Activated naive CD4-positive, alpha-beta T cell treated with anti-CD3 and anti-CD28 coated beads, Interleukin-2, amount 50 U/mL, for 24 hours (primary cell): ENCODE measurements around the gene SMG7.

Source experiments
- H3K27ac Mint-ChIP-seq: one replicate; pipeline ENCODE4 v1.8.0; 2021; ENCODE audit warnings: mild to moderate bottlenecking, mixed read lengths
- H3K27me3 Mint-ChIP-seq: one replicate; pipeline ENCODE4 v1.8.0; 2021; ENCODE audit warnings: mixed read lengths
- H3K36me3 Mint-ChIP-seq: one replicate; pipeline ENCODE4 v1.8.0; 2021; ENCODE audit warnings: mixed read lengths
- H3K4me1 Mint-ChIP-seq: one replicate; pipeline ENCODE4 v1.8.0; 2021; ENCODE audit warnings: mixed read lengths
- H3K4me3 Mint-ChIP-seq: one replicate; pipeline ENCODE4 v1.8.0; 2021; ENCODE audit warnings: mild to moderate bottlenecking, mixed read lengths
- H3K9me3 Mint-ChIP-seq: one replicate; pipeline ENCODE4 v1.8.0; 2021; ENCODE audit warnings: mixed read lengths

The SMG7 gene

GRCh38 chr1:183520379-183520778 lies 48.1 kb downstream of the SMG7 start:
- H3K27ac Mint-ChIP-seq, result no peak overlapping the region
- H3K36me3 Mint-ChIP-seq, result peaks cover 24% of the 10 kb centered on the region

DNA sequence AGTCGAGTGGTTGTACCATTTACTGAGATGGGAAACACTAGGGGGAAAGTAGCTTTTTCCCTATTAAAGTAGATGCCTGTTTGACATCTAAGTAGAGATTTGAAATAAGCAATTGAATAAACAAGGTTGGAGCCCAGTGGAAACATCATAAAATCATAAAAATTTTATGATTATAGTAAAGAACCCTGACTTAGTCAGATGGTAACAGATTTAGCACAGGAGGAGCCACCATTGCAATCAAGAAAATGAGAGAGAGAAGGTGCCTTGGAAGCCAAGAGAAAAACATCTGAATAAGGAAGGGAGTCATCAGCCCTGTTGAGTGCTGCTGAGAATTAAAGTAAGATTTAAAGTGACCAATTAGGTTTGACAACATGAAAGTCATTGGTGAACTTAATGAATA lies 49.8 kb downstream of the SMG7 start:
- Mint-ChIP-seq H3K27ac (peak overlapping the region; percentile 51), H3K4me1 (peaks cover 4% of the 10 kb centered on the region), H3K27me3 (no peaks in the 10 kb centered on the region), H3K4me3 (no peak overlapping the region), H3K36me3 (peaks cover 23% of the 10 kb centered on the region), H3K9me3 (no peaks in the 10 kb centered on the region)

More at GRCh38 chr1:183520379-183520778, 48.1 kb downstream of the SMG7 start:
- Mint-ChIP-seq H3K27me3 (no peaks in the 10 kb centered on the region), H3K9me3 (no peaks in the 10 kb centered on the region), H3K4me1 (peaks cover 7% of the 10 kb centered on the region), H3K4me3 (no peak overlapping the region)

DNA sequence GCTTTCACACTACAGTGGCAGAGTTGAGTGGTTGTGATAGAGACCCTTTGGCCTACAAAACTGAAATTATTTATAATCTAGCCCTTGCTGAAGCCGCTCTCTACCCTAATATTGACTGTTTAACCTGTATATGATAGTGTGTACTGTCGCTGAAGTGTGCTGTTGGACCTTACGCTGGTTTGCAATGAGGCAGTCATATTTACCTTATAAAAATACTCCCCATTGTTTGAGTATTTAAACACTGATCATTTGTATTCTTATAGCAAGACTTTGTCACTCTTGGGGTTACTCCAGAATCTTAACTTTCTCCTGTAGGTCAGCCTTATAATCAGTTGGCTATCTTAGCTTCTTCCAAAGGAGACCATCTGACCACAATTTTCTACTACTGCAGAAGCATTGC lies 56.3 kb downstream of the SMG7 start:
- Mint-ChIP-seq H3K27ac (no peak overlapping the region), H3K27me3 (no peaks in the 10 kb centered on the region), H3K4me1 (peaks cover 4% of the 10 kb centered on the region), H3K36me3 (peaks cover 12% of the 10 kb centered on the region), H3K9me3 (no peaks in the 10 kb centered on the region), H3K4me3 (no peak overlapping the region)

DNA sequence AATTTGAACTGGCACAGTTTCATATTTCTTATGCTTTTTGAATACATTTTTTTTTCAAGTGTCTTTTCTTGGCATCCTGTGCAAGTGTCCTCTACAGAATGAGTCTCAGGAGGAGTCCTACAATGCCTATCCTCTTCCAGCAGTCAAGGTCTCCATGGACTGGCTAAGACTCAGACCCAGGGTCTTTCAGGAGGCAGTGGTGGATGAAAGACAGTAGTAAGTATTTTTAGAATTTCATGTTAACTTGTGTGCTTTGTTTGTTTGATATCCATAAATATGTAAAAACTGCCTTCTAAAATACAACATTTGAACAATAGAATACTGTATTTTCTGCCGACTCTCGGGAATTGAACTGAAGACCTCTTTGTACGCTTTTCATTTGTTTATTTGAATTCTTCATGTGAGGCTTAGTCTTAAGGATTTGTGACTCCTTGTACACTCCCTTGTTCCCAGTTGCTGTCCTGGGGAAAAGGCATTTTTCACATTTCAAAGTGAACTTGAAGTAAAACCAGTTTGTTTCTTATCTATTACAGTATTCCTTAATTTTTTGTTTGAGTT lies 61.4 kb downstream of the SMG7 start:
- Mint-ChIP-seq H3K36me3 (peaks cover 19% of the 10 kb centered on the region), H3K27me3 (no peaks in the 10 kb centered on the region), H3K4me3 (no peak overlapping the region), H3K4me1 (peaks cover 4% of the 10 kb centered on the region), H3K9me3 (no peaks in the 10 kb centered on the region), H3K27ac (no peak overlapping the region)

- Mint-ChIP-seq H3K27me3 (no peaks in the 10 kb centered on the region), H3K4me3 (no peak overlapping the region), H3K27ac (no peak overlapping the region), H3K9me3 (no peaks in the 10 kb centered on the region), H3K36me3 (peaks cover 30% of the 10 kb centered on the region), H3K4me1 (peaks cover 5% of the 10 kb centered on the region)
Observed at GRCh38 chr1:183537405-183537804, 65.1 kb downstream of the SMG7 start.

- Mint-ChIP-seq H3K36me3 (peaks cover 23% of the 10 kb centered on the region), H3K4me1 (peaks cover 11% of the 10 kb centered on the region), H3K9me3 (no peaks in the 10 kb centered on the region), H3K27ac (no peak overlapping the region), H3K4me3 (no peak overlapping the region), H3K27me3 (no peaks in the 10 kb centered on the region)
Observed at GRCh38 chr1:183543619-183544204, 71.4 kb downstream of the SMG7 start.

DNA sequence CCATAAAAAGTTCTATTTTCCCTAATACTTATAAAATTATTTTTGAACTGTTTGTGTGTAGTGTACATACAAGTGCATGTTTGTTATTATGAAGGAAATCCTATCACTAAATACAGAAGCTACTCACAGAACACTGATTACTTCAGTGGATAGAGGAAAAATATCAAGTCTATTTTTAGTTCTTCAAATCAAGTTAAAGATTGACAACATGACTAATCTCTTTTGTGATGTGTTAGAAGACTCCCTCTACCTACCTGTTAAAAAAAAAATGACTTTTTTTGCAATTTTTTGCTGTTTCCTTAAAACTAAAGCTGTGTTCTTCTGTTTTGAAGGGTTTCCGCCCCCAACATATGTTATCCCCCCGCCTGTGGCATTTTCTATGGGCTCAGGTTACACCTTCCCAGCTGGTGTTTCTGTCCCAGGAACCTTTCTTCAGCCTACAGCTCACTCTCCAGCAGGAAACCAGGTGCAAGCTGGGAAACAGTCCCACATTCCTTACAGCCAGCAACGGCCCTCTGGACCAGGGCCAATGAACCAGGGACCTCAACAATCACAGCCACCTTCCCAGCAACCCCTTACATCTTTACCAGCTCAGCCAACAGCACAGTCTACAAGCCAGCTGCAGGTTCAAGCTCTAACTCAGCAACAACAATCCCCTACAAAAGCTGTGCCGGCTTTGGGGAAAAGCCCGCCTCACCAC lies 72.4 kb downstream of the SMG7 start:
- Mint-ChIP-seq H3K27me3 (no peaks in the 10 kb centered on the region), H3K27ac (no peak overlapping the region), H3K4me3 (no peak overlapping the region), H3K9me3 (no peaks in the 10 kb centered on the region), H3K4me1 (peaks cover 11% of the 10 kb centered on the region), H3K36me3 (peaks cover 16% of the 10 kb centered on the region)

- H3K27me3 Mint-ChIP-seq, result no peaks in the 10 kb centered on the region
Observed at GRCh38 chr1:183546427-183546826, 74.1 kb downstream of the SMG7 start.

GRCh38 chr1:183548116-183548515 lies 75.8 kb downstream of the SMG7 start:
- Mint-ChIP-seq H3K9me3 (no peaks in the 10 kb centered on the region), H3K36me3 (peaks cover 14% of the 10 kb centered on the region), H3K27me3 (no peaks in the 10 kb centered on the region), H3K4me3 (no peak overlapping the region), H3K4me1 (peaks cover 4% of the 10 kb centered on the region), H3K27ac (no peak overlapping the region)

More at GRCh38 chr1:183546427-183546826, 74.1 kb downstream of the SMG7 start:
- Mint-ChIP-seq H3K4me1 (peaks cover 11% of the 10 kb centered on the region), H3K27ac (peak overlapping the region; percentile 2), H3K4me3 (no peak overlapping the region), H3K36me3 (peaks cover 18% of the 10 kb centered on the region), H3K9me3 (no peaks in the 10 kb centered on the region)

DNA sequence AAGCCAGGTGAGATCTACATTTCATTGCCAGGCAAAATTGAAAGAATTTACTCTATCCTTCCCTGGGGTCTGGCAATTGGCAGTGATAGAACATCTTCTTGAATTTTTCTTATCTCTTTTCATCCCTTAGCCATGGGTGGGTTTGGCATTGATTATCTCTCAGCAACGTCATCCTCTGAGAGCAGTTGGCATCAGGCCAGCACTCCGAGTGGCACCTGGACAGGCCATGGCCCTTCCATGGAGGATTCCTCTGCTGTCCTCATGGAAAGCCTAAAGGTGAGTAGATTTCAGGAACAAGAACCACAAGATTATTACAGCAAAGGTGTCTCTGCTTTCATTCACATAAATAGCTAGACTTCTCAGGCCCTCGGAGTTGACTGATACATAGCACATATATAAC lies 78.6 kb downstream of the SMG7 start:
- no peaks in the 10 kb centered on the region for H3K27me3 Mint-ChIP-seq
- H3K4me3 Mint-ChIP-seq, result no peak overlapping the region
- peak overlapping the region; percentile 31 for H3K27ac Mint-ChIP-seq
- H3K9me3 Mint-ChIP-seq, result no peaks in the 10 kb centered on the region
- H3K36me3 Mint-ChIP-seq, result peaks cover 16% of the 10 kb centered on the region
- H3K4me1 Mint-ChIP-seq, result no peaks in the 10 kb centered on the region

- Mint-ChIP-seq H3K4me3 (no peak overlapping the region), H3K9me3 (no peaks in the 10 kb centered on the region), H3K4me1 (no peaks in the 10 kb centered on the region), H3K36me3 (peaks cover 15% of the 10 kb centered on the region), H3K27ac (no peak overlapping the region), H3K27me3 (no peaks in the 10 kb centered on the region)
Observed at GRCh38 chr1:183551924-183552323, 79.6 kb downstream of the SMG7 start.

- Mint-ChIP-seq H3K9me3 (no peaks in the 10 kb centered on the region), H3K36me3 (peaks cover 12% of the 10 kb centered on the region), H3K4me3 (no peak overlapping the region), H3K4me1 (no peaks in the 10 kb centered on the region), H3K27me3 (no peaks in the 10 kb centered on the region), H3K27ac (no peak overlapping the region)
Observed at GRCh38 chr1:183552441-183552840, 80.1 kb downstream of the SMG7 start.

DNA sequence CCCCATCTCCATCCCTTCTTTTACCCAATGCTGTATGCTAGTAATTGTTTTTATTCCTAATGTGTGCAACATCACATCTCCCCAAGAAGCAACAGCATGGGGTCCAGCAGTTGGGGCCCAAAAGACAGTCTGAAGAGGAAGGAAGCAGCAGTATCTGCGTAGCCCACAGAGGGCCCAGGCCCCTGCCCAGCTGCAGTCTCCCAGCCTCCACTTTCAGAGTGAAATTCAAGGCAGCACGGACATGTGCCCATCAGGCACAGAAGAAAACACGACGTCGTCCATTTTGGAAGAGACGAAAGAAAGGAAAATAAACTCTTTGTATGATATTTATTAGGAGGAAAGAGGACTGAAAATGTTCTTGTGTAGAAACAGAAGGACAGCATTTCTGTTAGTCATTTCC lies 80.6 kb downstream of the SMG7 start:
- Mint-ChIP-seq H3K27me3 (no peaks in the 10 kb centered on the region), H3K4me3 (no peak overlapping the region), H3K36me3 (peaks cover 12% of the 10 kb centered on the region), H3K4me1 (no peaks in the 10 kb centered on the region), H3K9me3 (no peaks in the 10 kb centered on the region), H3K27ac (peak overlapping the region; percentile 35)

DNA sequence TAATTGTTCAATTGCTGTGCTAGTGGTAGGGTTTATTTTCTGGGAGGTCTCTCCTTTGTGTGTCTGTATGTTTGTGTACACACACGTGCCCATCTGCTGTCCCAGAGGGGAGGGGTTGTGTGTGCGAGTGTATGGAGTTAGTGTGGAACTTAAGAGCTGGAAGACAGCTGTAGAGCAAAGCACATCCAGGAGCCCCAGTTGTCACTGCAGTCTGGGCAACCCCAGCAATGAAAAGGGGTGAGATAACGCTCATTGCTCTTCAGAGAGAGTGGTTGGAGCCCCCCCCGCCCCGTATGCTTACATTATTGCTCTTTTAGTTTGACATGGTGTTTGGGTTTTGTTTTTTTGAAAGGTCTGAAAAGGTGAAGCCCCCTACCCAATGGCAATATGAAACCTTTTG lies 81.0 kb downstream of the SMG7 start:
- H3K27me3 Mint-ChIP-seq, result no peaks in the 10 kb centered on the region
- no peaks in the 10 kb centered on the region for H3K4me1 Mint-ChIP-seq
- H3K4me3 Mint-ChIP-seq, result no peak overlapping the region
- H3K36me3 Mint-ChIP-seq, result peaks cover 12% of the 10 kb centered on the region
- H3K9me3 Mint-ChIP-seq, result no peaks in the 10 kb centered on the region
- H3K27ac Mint-ChIP-seq, result peak overlapping the region; percentile 57

DNA sequence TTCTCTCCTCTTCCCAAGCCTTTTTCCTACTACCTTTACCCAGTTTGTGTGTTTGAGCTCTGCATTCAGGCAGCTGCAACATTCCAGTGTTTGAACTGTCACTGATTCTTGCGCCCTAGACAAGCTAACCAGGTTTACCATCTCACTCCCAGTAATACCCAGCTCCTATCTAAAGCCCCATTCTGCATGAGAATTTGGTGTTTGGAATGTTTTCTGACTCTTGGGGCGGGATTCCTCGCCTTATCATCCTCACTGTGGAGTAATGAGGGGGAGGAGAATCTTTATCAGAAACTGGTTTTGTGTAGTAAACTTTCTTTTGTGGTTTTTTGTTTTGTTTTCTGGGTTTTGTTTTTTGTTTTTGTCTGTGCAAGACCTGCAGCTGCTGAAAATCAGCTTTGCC lies 81.5 kb downstream of the SMG7 start:
- Mint-ChIP-seq H3K27ac (peak overlapping the region; percentile 38), H3K27me3 (no peaks in the 10 kb centered on the region), H3K9me3 (no peaks in the 10 kb centered on the region), H3K4me3 (no peak overlapping the region), H3K36me3 (peaks cover 12% of the 10 kb centered on the region), H3K4me1 (no peaks in the 10 kb centered on the region)

- peak overlapping the region; percentile 23 for H3K27ac Mint-ChIP-seq
- H3K4me1 Mint-ChIP-seq, result no peaks in the 10 kb centered on the region
- peaks cover 12% of the 10 kb centered on the region for H3K36me3 Mint-ChIP-seq
- no peaks in the 10 kb centered on the region for H3K27me3 Mint-ChIP-seq
- H3K9me3 Mint-ChIP-seq, result no peaks in the 10 kb centered on the region
- no peak overlapping the region for H3K4me3 Mint-ChIP-seq
Observed at GRCh38 chr1:183554577-183554976, 82.3 kb downstream of the SMG7 start.
